SK-N-SH (cell line): ENCODE data around the gene SPATA19. TPM values are rescaled to one million over a fixed set of nuclear protein-coding genes. Genes with fewer than 3 reads are reported as not detected.
A peak's percentile ranks its signal among the peaks of the same experiment; 100 is the strongest.

Experiments used
- CTCF ChIA-PET: fragments of 300-600, 350-600 bp; formaldehyde crosslinking; extraction: SDS; loops from one replicate; lab custom pipeline; 2021; lab: Yijun Ruan, JAX
- POLR2A ChIA-PET: fragments of 350-600 bp; sonication (Branson Sonifier 250); formaldehyde crosslinking; extraction: SDS; loops from one replicate; lab custom pipeline; 2020; ENCODE audit warnings: antibody characterized with exemption, inconsistent platforms; lab: Yijun Ruan, JAX
- DNase-seq: peaks from one replicate; pipeline ENCODE4 v3.0.0; 2012
- H2AFZ ChIP-seq: fragments of 200-600 bp; sonication (generic); 2 replicates; pipeline ENCODE4 v1.8.1; 2016; ENCODE audit warnings: antibody characterized with exemption, mild to moderate bottlenecking, low read depth
- H3F3A ChIP-seq: fragments of 200-600 bp; sonication (generic); replicated peaks from 2 replicates; pipeline ENCODE3; 2016; ENCODE audit warnings: antibody characterized with exemption, mild to moderate bottlenecking; ENCODE audit not compliant: insufficient read depth
- H3K27ac ChIP-seq, 2 experiments: fragments of 200-500 bp in 1 of 2; fragments of 200-600 bp in 1 of 2; sonication (Bioruptor generic) in 1 of 2; sonication (generic), shearing (Covaris generic) in 1 of 2; 2 replicates each; pipeline versions ENCODE4 v1.5.1 to v1.6.1; 2014 to 2016; ENCODE audit warnings: low read depth in 2 of 2, inconsistent platforms in 1 of 2, low read length in 1 of 2, mild to moderate bottlenecking in 1 of 2, mixed read lengths in 1 of 2
- H3K27me3 ChIP-seq: fragments of 200-600 bp; sonication (generic), shearing (Covaris generic); 2 replicates; pipeline ENCODE4 v1.6.1; 2016; ENCODE audit warnings: mixed run types; ENCODE audit not compliant: insufficient read depth
- H3K36me3 ChIP-seq, 2 experiments: fragments of 200-500 bp in 1 of 2; fragments of 200-600 bp in 1 of 2; sonication (Bioruptor generic) in 1 of 2; sonication (generic) in 1 of 2; replicated peaks in 1 of 2; 2 replicates each; pipeline versions ENCODE3 to v1.5.1; 2014 to 2016; ENCODE audit warnings: low read length in 1 of 2, mild to moderate bottlenecking in 1 of 2; ENCODE audit not compliant: insufficient read depth in 2 of 2, control insufficient read depth in 1 of 2
- H3K4me1 ChIP-seq, 2 experiments: fragments of 200-500 bp in 1 of 2; fragments of 200-600 bp in 1 of 2; sonication (Bioruptor generic) in 1 of 2; sonication (generic), shearing (Covaris generic) in 1 of 2; 2 replicates each; pipeline versions ENCODE4 v1.5.1 to v1.6.1; 2014 to 2016; ENCODE audit warnings: low read depth in 1 of 2, low read length in 1 of 2, mixed run types in 1 of 2; ENCODE audit not compliant: insufficient read depth in 2 of 2, control insufficient read depth in 1 of 2
- H3K4me2 ChIP-seq: fragments of 200-600 bp; sonication (generic), shearing (Covaris generic); 2 replicates; pipeline ENCODE4 v1.6.1; 2017; ENCODE audit warnings: mixed run types
- H3K4me3 ChIP-seq, 2 experiments: fragments of 200-500 bp in 1 of 2; fragments of 200-600 bp in 1 of 2; sonication (Bioruptor generic) in 1 of 2; sonication (generic), shearing (Covaris generic) in 1 of 2; 2 replicates each; pipeline versions ENCODE4 v1.5.1 to v1.8.1; 2014 to 2016; ENCODE audit warnings: low read depth in 2 of 2, inconsistent platforms in 1 of 2, low read length in 1 of 2, mild to moderate bottlenecking in 1 of 2, mixed read lengths in 1 of 2, moderate library complexity in 1 of 2
- H3K79me2 ChIP-seq: fragments of 200-600 bp; sonication (generic); 2 replicates; pipeline ENCODE4 v1.8.1; 2017; ENCODE audit warnings: mild to moderate bottlenecking; ENCODE audit not compliant: insufficient read depth
- H3K9ac ChIP-seq: fragments of 200-600 bp; sonication (generic); 2 replicates; pipeline ENCODE4 v1.6.1; 2017; ENCODE audit warnings: mixed run types
- H3K9me2 ChIP-seq: fragments of 200-600 bp; sonication (generic); 2 replicates; pipeline ENCODE4 v1.6.1; 2017; ENCODE audit warnings: mixed run types
- H3K9me3 ChIP-seq: fragments of 200-600 bp; sonication (generic); 2 replicates; pipeline ENCODE4 v1.6.1; 2017; ENCODE audit warnings: mixed run types, mild to moderate bottlenecking, moderate library complexity
- H4K20me1 ChIP-seq: fragments of 200-600 bp; sonication (generic); 2 replicates; pipeline ENCODE4 v1.6.1; 2017; ENCODE audit warnings: mild to moderate bottlenecking, mixed run types; ENCODE audit not compliant: insufficient read depth
- ELF1 ChIP-seq: IDR thresholded peaks from 2 replicates; pipeline ENCODE4 v1.4.0; 2012
- EP300 ChIP-seq, 2 experiments: IDR thresholded peaks; 2 replicates each; pipeline versions ENCODE4 v1.4.0 to v1.6.1; 2012; ENCODE audit warnings: borderline replicate concordance in 1 of 2, low read depth in 1 of 2, low read length in 1 of 2
- FOXM1 ChIP-seq: IDR thresholded peaks from 2 replicates; pipeline ENCODE4 v1.4.0; 2012; ENCODE audit warnings: low read depth, mild to moderate bottlenecking
- PBX3 ChIP-seq: IDR thresholded peaks from 2 replicates; pipeline ENCODE4; 2012
- POLR2AphosphoS5 ChIP-seq: IDR thresholded peaks from 2 replicates; pipeline ENCODE4 v1.6.1; 2012; ENCODE audit warnings: low read depth, low read length
- RAD21 ChIP-seq: IDR thresholded peaks from 2 replicates; pipeline ENCODE4 v1.6.1; 2012; ENCODE audit warnings: mild to moderate bottlenecking, low read length
- RCOR1 ChIP-seq: fragments of 150-350 bp; IDR thresholded peaks from 2 replicates; pipeline ENCODE4 v1.6.1; 2017; ENCODE audit warnings: antibody characterized with exemption, low read length
- REST ChIP-seq: IDR thresholded peaks from 2 replicates; pipeline ENCODE4 v1.6.1; 2012; ENCODE audit warnings: mild to moderate bottlenecking, low read depth, low read length, moderate library complexity
- RFX5 ChIP-seq: IDR thresholded peaks from 2 replicates; pipeline ENCODE4 v1.6.1; 2012; ENCODE audit warnings: mild to moderate bottlenecking, improper control_type of control experiment, low read length
- RXRA ChIP-seq: IDR thresholded peaks from 2 replicates; pipeline ENCODE4 v1.4.0; 2012; ENCODE audit warnings: low read depth, mild to moderate bottlenecking, borderline replicate concordance
- SIN3A ChIP-seq: IDR thresholded peaks from 2 replicates; pipeline ENCODE4 v1.6.1; 2012; ENCODE audit warnings: low read depth, mild to moderate bottlenecking, low read length, moderate library complexity, borderline replicate concordance
- USF1 ChIP-seq: IDR thresholded peaks from 2 replicates; pipeline ENCODE4 v1.4.0; 2012; ENCODE audit warnings: low read depth, borderline replicate concordance
- USF2 ChIP-seq: fragments of 150-350 bp; IDR thresholded peaks from 2 replicates; pipeline ENCODE4 v1.6.1; 2017; ENCODE audit warnings: antibody characterized with exemption, low read length, low read depth, borderline replicate concordance
- ZBTB33 ChIP-seq: IDR thresholded peaks from 2 replicates; pipeline ENCODE4 v1.4.0; 2012; ENCODE audit warnings: low read depth, borderline replicate concordance
- WGBS: methylation state at CpG from one replicate; pipeline ENCODE4 v1.1.6; 2017; ENCODE audit warnings: low lambda C conversion rate; 5-methylcytosine and 5-hydroxymethylcytosine counted together
- polyA plus RNA-seq, 3 experiments: library from polyadenylated mRNA; depleted of rRNA; stranded (reverse); fragments of >200 nt; gene quantifications; 2 replicates each; pipeline ENCODE4 v1.2.3, GENCODE V29; 2012

Gene SPATA19
- polyA plus RNA-seq, 1 of the 3 experiments (the other 2 are of a cell fraction): not detected

- TF ChIP-seq PBX3 (no peak), RXRA (no peak), USF2 (no peak), ZBTB33 (no peak)
Observed at GRCh38 chr11:133892126-133892525, 46.8 kb upstream of the SPATA19 start (continued).

GRCh38 chr11:133889893-133890292 is 44.6 kb upstream of the SPATA19 start:
- Histone ChIP-seq H3K27ac (no peak overlapping the region), H3K9me2 (no peaks in the 10 kb centered on the region), H2AFZ (no peak overlapping the region), H3F3A (no peaks in the 10 kb centered on the region), H3K4me2 (no peak overlapping the region), H3K36me3 (no peaks in the 10 kb centered on the region), H3K27me3 (no peaks in the 10 kb centered on the region), H3K4me3 (no peak overlapping the region), H3K9ac (no peak overlapping the region), H3K4me1 (no peaks in the 10 kb centered on the region), H3K9me3 (no peaks in the 10 kb centered on the region), H4K20me1 (no peaks in the 10 kb centered on the region), H3K79me2 (no peaks in the 10 kb centered on the region)
- no peak for TF ChIP-seq RFX5
- TF ChIP-seq ELF1: no peak
- TF ChIP-seq POLR2AphosphoS5: no peak
- TF ChIP-seq RCOR1: no peak
- TF ChIP-seq REST: no peak
- TF ChIP-seq FOXM1: no peak
- TF ChIP-seq SIN3A: no peak
- TF ChIP-seq EP300 (IDR thresholded peaks at IDR 0.05; ENCODE audit: borderline replicate concordance in 1 of 2, low read depth in 1 of 2, low read length in 1 of 2): no peak
- TF ChIP-seq RXRA: no peak
- no peak for TF ChIP-seq RAD21
- no peak for TF ChIP-seq USF1
- ChIA-PET POLR2A (no interaction called here), CTCF (no interaction called here)
- 13% methylated on average over 3 of the region's 3 CpGs for WGBS
- DNase-seq: peak; percentile 1
